ENCODE data around the gene C2orf49.
A peak's percentile ranks its signal among the peaks of the same experiment; 100 is the strongest.

C2orf49 gene

DNA sequence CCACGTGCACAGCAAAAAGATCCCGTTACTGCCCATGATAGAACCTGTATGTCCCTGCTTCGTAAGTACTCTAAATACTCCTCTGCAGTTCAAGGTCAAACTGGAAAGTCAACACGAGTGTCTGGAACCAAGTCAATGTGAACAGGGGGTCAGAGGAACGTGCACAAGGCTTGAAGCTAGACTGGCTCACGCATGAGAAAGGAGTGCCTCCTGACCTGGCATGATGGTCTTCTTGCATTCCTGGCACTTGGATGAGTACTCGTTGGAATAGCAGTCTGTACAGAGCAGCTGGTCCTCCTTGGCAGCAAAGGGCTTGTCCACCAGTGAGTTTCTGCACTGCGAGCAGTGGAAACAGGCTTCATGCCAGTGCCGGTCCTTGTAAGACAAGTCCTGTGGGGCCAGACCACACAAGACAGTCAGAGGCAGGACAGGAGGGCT lies 36.0 kb downstream of the C2orf49 start:
- no peak overlapping the region for H3K4me3 ChIP-seq (IDR thresholded peaks at IDR 0.05; ENCODE audit: insufficient read depth, low read depth, low read length)
- H3K4me2 ChIP-seq, result peak overlapping the region; percentile 10; the same call in 1 of the 2 replicates
- no peaks in the 10 kb centered on the region for H4K20me1 ChIP-seq (ENCODE audit: insufficient read depth)
- no peak overlapping the region for H3K9ac ChIP-seq
- no peaks in the 10 kb centered on the region for H3K4me1 ChIP-seq (ENCODE audit: low read depth, poor library complexity, severe bottlenecking)
- H3K36me3 ChIP-seq (ENCODE audit: insufficient read depth), result no peaks in the 10 kb centered on the region
- H2AFZ ChIP-seq (ENCODE audit: low read depth), result peak overlapping the region; percentile 19; the same call in 1 of the 2 replicates
- H3K79me2 ChIP-seq (ENCODE audit: insufficient read depth, low read depth), result no peaks in the 10 kb centered on the region
- H3K27ac ChIP-seq, result peak overlapping the region; percentile 17; the same call in 1 of the 2 replicates
- TF ChIP-seq, protein P1, sequence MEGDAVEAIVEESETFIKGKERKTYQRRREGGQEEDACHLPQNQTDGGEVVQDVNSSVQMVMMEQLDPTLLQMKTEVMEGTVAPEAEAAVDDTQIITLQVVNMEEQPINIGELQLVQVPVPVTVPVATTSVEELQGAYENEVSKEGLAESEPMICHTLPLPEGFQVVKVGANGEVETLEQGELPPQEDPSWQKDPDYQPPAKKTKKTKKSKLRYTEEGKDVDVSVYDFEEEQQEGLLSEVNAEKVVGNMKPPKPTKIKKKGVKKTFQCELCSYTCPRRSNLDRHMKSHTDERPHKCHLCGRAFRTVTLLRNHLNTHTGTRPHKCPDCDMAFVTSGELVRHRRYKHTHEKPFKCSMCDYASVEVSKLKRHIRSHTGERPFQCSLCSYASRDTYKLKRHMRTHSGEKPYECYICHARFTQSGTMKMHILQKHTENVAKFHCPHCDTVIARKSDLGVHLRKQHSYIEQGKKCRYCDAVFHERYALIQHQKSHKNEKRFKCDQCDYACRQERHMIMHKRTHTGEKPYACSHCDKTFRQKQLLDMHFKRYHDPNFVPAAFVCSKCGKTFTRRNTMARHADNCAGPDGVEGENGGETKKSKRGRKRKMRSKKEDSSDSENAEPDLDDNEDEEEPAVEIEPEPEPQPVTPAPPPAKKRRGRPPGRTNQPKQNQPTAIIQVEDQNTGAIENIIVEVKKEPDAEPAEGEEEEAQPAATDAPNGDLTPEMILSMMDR (conservative IDR thresholded peaks at IDR 0.05; ENCODE audit: low read depth, low read length), result no peak
- no peaks in the 10 kb centered on the region for H3K27me3 ChIP-seq (ENCODE audit: insufficient read depth, low read depth)

DNA sequence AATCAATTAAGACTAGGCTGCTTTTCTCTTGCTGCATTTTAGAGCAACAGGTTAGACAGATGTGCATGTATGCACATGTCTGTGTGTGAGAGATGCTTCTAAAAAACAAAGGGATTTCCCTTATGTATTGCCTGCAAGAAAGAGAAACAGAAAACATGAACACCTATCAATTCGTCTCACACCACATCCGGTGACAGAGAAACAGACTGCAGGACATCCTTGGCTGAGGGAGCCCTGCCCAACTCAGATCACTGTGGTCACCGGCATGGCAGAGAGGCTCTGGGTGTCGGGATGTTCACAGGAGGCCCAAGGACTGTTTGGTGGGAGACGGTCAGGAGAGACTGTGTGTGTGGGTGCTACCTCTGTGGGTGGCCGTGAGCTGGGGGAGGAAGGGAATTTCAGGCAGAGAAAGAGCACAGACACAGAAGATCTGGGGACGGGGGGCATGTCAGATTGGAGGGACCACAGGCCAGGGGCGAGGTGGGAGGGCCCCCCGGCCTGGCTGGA lies 36.6 kb downstream of the C2orf49 start:
- H3K4me1 ChIP-seq (ENCODE audit: low read depth, poor library complexity, severe bottlenecking), result no peaks in the 10 kb centered on the region
- H2AFZ ChIP-seq (ENCODE audit: low read depth), result peak overlapping the region; percentile 19; the same call in 1 of the 2 replicates

DNA sequence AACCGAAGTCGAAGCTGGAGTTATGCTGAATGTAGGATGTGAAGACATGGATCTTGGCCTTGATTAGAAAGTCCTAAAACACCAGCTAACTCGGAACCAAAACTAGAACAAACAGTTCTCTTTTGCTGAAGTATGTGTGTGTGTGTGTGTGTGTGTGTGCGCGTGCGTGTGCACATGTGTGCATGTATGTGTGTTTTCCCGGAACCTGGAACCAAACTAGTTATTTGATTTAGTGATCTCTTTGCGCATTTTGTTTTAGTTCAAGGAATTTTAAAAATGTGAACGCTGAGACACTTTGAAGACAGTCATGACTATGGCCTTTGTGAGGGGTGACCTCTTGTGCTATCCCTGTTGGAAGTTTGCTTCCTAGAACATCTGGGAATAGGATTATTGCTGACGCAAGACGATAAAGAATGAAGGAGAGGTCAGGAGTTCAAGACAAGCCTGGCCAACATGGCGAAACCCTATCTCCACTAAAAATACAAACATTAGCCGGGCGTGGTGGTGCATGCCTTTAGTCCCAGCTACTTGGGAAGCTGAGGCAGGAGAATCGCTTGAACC lies 37.7 kb downstream of the C2orf49 start:
- TF ChIP-seq, protein P1 (conservative IDR thresholded peaks at IDR 0.05; ENCODE audit: low read depth, low read length), result no peak
- Histone ChIP-seq H3K4me3 (IDR thresholded peaks at IDR 0.05; ENCODE audit: insufficient read depth, low read depth, low read length) (no peak overlapping the region), H3K27ac (no peak overlapping the region), H3K27me3 (ENCODE audit: insufficient read depth, low read depth) (no peaks in the 10 kb centered on the region), H3K4me2 (no peak overlapping the region), H3K4me1 (ENCODE audit: low read depth, poor library complexity, severe bottlenecking) (no peaks in the 10 kb centered on the region), H4K20me1 (ENCODE audit: insufficient read depth) (no peaks in the 10 kb centered on the region), H2AFZ (ENCODE audit: low read depth) (no peak overlapping the region), H3K36me3 (ENCODE audit: insufficient read depth) (no peaks in the 10 kb centered on the region), H3K9ac (no peak overlapping the region), H3K79me2 (ENCODE audit: insufficient read depth, low read depth) (no peaks in the 10 kb centered on the region)

More for the DNA sequence above, 36.6 kb downstream of the C2orf49 start:
- Histone ChIP-seq H4K20me1 (ENCODE audit: insufficient read depth) (no peaks in the 10 kb centered on the region), H3K9ac (no peak overlapping the region), H3K4me2 (peak overlapping the region; percentile 10; the same call in 1 of the 2 replicates), H3K27ac (peak overlapping the region; percentile 17; the same call in 1 of the 2 replicates), H3K79me2 (ENCODE audit: insufficient read depth, low read depth) (no peaks in the 10 kb centered on the region), H3K4me3 (IDR thresholded peaks at IDR 0.05; ENCODE audit: insufficient read depth, low read depth, low read length) (no peak overlapping the region), H3K27me3 (ENCODE audit: insufficient read depth, low read depth) (no peaks in the 10 kb centered on the region), H3K36me3 (ENCODE audit: insufficient read depth) (no peaks in the 10 kb centered on the region)
- TF ChIP-seq, protein P1 (conservative IDR thresholded peaks at IDR 0.05; ENCODE audit: low read depth, low read length), result no peak

DNA sequence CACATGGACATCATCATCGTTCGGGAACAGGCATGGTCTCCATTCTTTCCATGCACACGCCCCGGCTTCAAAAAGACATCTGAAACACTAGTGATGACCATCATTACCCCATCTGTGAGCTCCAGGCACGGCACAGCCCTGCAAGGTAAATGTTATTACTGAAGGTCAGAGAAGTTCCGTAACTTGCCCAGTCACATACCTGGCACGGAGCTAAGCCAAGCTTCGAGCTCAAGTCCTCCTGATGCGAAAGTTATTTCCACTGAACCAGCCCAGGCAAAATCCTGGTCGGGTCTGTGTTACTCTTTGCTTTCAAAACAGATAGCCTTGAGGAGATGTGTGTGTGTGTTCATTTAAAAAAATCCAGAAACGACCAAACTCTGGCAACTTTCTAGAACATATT lies 38.7 kb downstream of the C2orf49 start:
- H3K4me3 ChIP-seq (IDR thresholded peaks at IDR 0.05; ENCODE audit: insufficient read depth, low read depth, low read length), result no peak overlapping the region
- H3K4me1 ChIP-seq (ENCODE audit: low read depth, poor library complexity, severe bottlenecking), result no peaks in the 10 kb centered on the region
- no peaks in the 10 kb centered on the region for H3K79me2 ChIP-seq (ENCODE audit: insufficient read depth, low read depth)
- no peak overlapping the region for H3K4me2 ChIP-seq
- H2AFZ ChIP-seq (ENCODE audit: low read depth), result no peak overlapping the region
- no peak overlapping the region for H3K9ac ChIP-seq
- no peaks in the 10 kb centered on the region for H4K20me1 ChIP-seq (ENCODE audit: insufficient read depth)
- H3K27ac ChIP-seq, result no peak overlapping the region
- H3K27me3 ChIP-seq (ENCODE audit: insufficient read depth, low read depth), result no peaks in the 10 kb centered on the region
- TF ChIP-seq, protein P1 (conservative IDR thresholded peaks at IDR 0.05; ENCODE audit: low read depth, low read length), result no peak
- H3K36me3 ChIP-seq (ENCODE audit: insufficient read depth), result no peaks in the 10 kb centered on the region

Measured in KMS-11 (cell line).